Measurements from ENCODE around the gene UBE2G1. TPM values are rescaled to one million over a fixed set of nuclear protein-coding genes. Genes with fewer than 3 reads are reported as not detected.

Gene UBE2G1
- total and polyA plus RNA-seq, 9 of the 15 experiments (the other 6 are each of a cell fraction or from before 2014, with no cell fraction given), result 10.1 to 65.9 (median 29.7) TPM

- no peak for TF ChIP-seq CBX8 (IDR thresholded peaks at IDR 0.05; ENCODE audit: borderline replicate concordance, extremely low read depth, low read depth, low read length, poor library complexity, severe bottlenecking)
- no peak for TF ChIP-seq RREB1 (CRISPR knock-in tag; IDR thresholded peaks at IDR 0.05)
- no peak for TF ChIP-seq PHB (CRISPR knock-in tag; IDR thresholded peaks at IDR 0.05)
- TF ChIP-seq PRPF4 (IDR thresholded peaks at IDR 0.05; ENCODE audit: insufficient read depth, low read depth, low read length, poor library complexity, severe bottlenecking), result no peak
- TF ChIP-seq OTX1 (CRISPR knock-in tag; IDR thresholded peaks at IDR 0.05), result no peak
- no peak for TF ChIP-seq ZC3H11A (IDR thresholded peaks at IDR 0.05; ENCODE audit: low read depth, low read length)
- TF ChIP-seq NFRKB (IDR thresholded peaks at IDR 0.05; ENCODE audit: low read depth), result no peak
- no peak for TF ChIP-seq ESRRB (CRISPR knock-in tag; IDR thresholded peaks at IDR 0.05; ENCODE audit: borderline replicate concordance)
- no peak for TF ChIP-seq ZNF165 (CRISPR knock-in tag; IDR thresholded peaks at IDR 0.05; ENCODE audit: borderline replicate concordance)
- peak; percentile 73 for TF ChIP-seq USF2 (CRISPR knock-in tag; IDR thresholded peaks at IDR 0.05)
- no peak for TF ChIP-seq DMBX1 (CRISPR knock-in tag; IDR thresholded peaks at IDR 0.05; ENCODE audit: borderline replicate concordance)
- TF ChIP-seq MXD1 (CRISPR knock-in tag; IDR thresholded peaks at IDR 0.05; ENCODE audit: borderline replicate concordance, poor library complexity, severe bottlenecking), result peak; percentile 69
- TF ChIP-seq SIX5 (IDR thresholded peaks at IDR 0.05; ENCODE audit: borderline replicate concordance in 1 of 2, insufficient read depth in 1 of 2, low read depth in 1 of 2, low read length in 2 of 2), result no peak
- no peak; the same call in 1 of the 2 replicates for TF ChIP-seq AFF4 (CRISPR knock-in tag; IDR thresholded peaks at IDR 0.05)
- TF ChIP-seq IFI16 (CRISPR knock-in tag; IDR thresholded peaks at IDR 0.05), result no peak
- TF ChIP-seq IRF2 (CRISPR knock-in tag; IDR thresholded peaks at IDR 0.05), result no peak
Measured at GRCh38 chr17:4365103-4365627, 1.3 kb downstream of the UBE2G1 start (continued).

All from K562 (cell line).